ENCODE measurements around the gene CFHR1. TPM values are rescaled to one million over a fixed set of nuclear protein-coding genes. Genes with fewer than 3 reads are reported as not detected.

CFHR1 gene
- total and polyA plus RNA-seq, 2 of the 13 experiments (the other 11 are each of a cell fraction or from before 2014, with no cell fraction given) = not detected

DNA sequence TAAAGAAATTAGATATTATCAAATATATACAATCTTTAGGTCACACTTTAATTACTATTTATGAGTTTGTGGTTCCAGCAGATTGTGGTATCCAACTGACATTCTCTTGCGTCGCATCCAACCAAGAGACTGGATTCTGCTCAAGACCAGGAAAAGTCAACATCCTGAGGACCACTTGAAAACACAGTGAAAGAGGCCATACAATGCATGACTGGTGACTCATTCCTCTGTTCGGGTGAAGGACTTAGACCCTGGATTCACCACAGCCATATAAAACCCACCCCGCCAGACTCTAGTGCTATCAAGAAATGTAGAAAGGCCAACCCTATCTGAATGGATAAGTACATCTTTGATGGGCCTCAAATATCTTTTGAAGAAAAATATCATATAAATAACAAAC lies 53.9 kb downstream of the CFHR1 start:
- peaks cover 0 to 4% of the 10 kb centered on the region in 2 experiments; a peak in 1 of 5 replicates for H3K27me3 ChIP-seq (ENCODE audit: control insufficient read depth in 1 of 2, insufficient read depth in 2 of 2, low read length in 2 of 2)
- H3K4me2 ChIP-seq (ENCODE audit: low read depth, low read length) = no peak overlapping the region
- ATAC-seq (no peak), DNase-seq (ENCODE audit: low spot score) (no peak), FAIRE-seq (no peak)
- no peak overlapping the region for H3K27ac ChIP-seq (ENCODE audit: extremely low read length, insufficient read depth, low read length)
- CTCF ChIA-PET (ENCODE audit: low intra/inter-chr PET ratio, low total read pairs) = no interaction called here
- H3K36me3 ChIP-seq (replicated peaks in 1 of 2; ENCODE audit: control insufficient read depth in 1 of 2, insufficient read depth in 2 of 2, low read length in 2 of 2) = no peaks in the 10 kb centered on the region
- 39% methylated on average over 4 of the region's 4 CpGs for WGBS (ENCODE audit: low lambda C conversion rate)
- H3K9ac ChIP-seq (ENCODE audit: insufficient read depth, low read depth, low read length) = no peak overlapping the region
- in situ Hi-C loops (cut with HindIII; ENCODE audit: extremely low pct_ligation_motif_present, low pct_unique_long_range_greater_than_20kb) = no loop called here
- no peaks in the 10 kb centered on the region for H3K79me2 ChIP-seq (ENCODE audit: insufficient read depth, low read length)
- no peaks in the 10 kb centered on the region for H3K9me3 ChIP-seq (ENCODE audit: low read length)
- no peaks in the 10 kb centered on the region for H4K20me1 ChIP-seq (ENCODE audit: insufficient read depth, low read length)
- H3K4me1 ChIP-seq (ENCODE audit: insufficient read depth, low read length) = no peaks in the 10 kb centered on the region
- no peak overlapping the region for H3K4me3 ChIP-seq (replicated peaks in 1 of 3; ENCODE audit: insufficient read depth in 1 of 3, low read depth in 2 of 3, low read length in 3 of 3)
- intact Hi-C loops (cut with micrococcal nuclease; ENCODE audit: unreplicated experiment) = no loop called here
- BruUV-seq (replicated peaks) = no TSS peak
- POLR2A ChIA-PET = no interaction called here
- no peak overlapping the region for H2AFZ ChIP-seq (ENCODE audit: low read length)
- TF ChIP-seq ZNF615 (CRISPR knock-in tag; IDR thresholded peaks at IDR 0.05; ENCODE audit: borderline replicate concordance) (no peak), ATM (IDR thresholded peaks at IDR 0.05; ENCODE audit: borderline replicate concordance) (no peak), ZSCAN30 (CRISPR knock-in tag; IDR thresholded peaks at IDR 0.05) (no peak), ZNF609 (CRISPR knock-in tag; IDR thresholded peaks at IDR 0.05; ENCODE audit: borderline replicate concordance) (no peak), ZBTB40 (IDR thresholded peaks at IDR 0.05) (no peak), ZBTB40 (CRISPR knock-in tag; IDR thresholded peaks at IDR 0.05) (no peak), GATAD2A (CRISPR knock-in tag; IDR thresholded peaks at IDR 0.05) (no peak), ADNP (CRISPR knock-in tag; IDR thresholded peaks at IDR 0.05) (no peak), MZF1 (CRISPR knock-in tag; IDR thresholded peaks at IDR 0.05; ENCODE audit: borderline replicate concordance) (no peak), SKI (IDR thresholded peaks at IDR 0.05; ENCODE audit: partially characterized antibody) (no peak), ZFY (CRISPR knock-in tag; IDR thresholded peaks at IDR 0.05) (no peak), GLI4 (CRISPR knock-in tag; IDR thresholded peaks at IDR 0.05; ENCODE audit: borderline replicate concordance) (no peak), NFIC (IDR thresholded peaks at IDR 0.05; ENCODE audit: low read length) (no peak), KDM6A (CRISPR knock-in tag; IDR thresholded peaks at IDR 0.05; ENCODE audit: low read depth) (no peak)

Measured in HepG2 (cell line).